SU-DHL-6 (cell line): ENCODE measurements around the gene MEFV.

Source experiments
- CTCF ChIP-seq: fragments of 200-600 bp; sonication (generic); IDR thresholded peaks from one replicate; pipeline ENCODE4 v1.5.1; 2017; ENCODE audit warnings: antibody characterized with exemption, mild to moderate bottlenecking, low read length, moderate library complexity; ENCODE audit not compliant: insufficient read depth, poor library complexity, severe bottlenecking
- EZH2phosphoT487 ChIP-seq: fragments of 200-600 bp; sonication (generic), shearing (Covaris generic); conservative IDR thresholded peaks from 2 replicates; pipeline ENCODE4 v1.6.1; 2018; ENCODE audit warnings: mild to moderate bottlenecking, antibody characterized with exemption, low read length, moderate library complexity, mixed read lengths

- TF ChIP-seq CTCF (no peak), EZH2phosphoT487 (no peak)
Observed at GRCh38 chr16:3292604-3293003, 36.2 kb upstream of the MEFV start.
